Liver (tissue), 9 donors: ENCODE results near the gene RPL39L. TPM values are rescaled to one million over a fixed set of nuclear protein-coding genes. Genes with fewer than 3 reads are reported as not detected.

ENCODE experiments used
- DNase-seq: peaks from one replicate; pipeline ENCODE4 v3.0.0-alpha.2; 2017; ENCODE audit warnings: low spot score
- H3K27ac ChIP-seq, 2 donors: one replicate each; pipeline ENCODE4 v1.7.0; 2013; ENCODE audit warnings: inconsistent platforms in 2 of 2, low read length in 2 of 2, control low read depth in 1 of 2, low read depth in 1 of 2, mild to moderate bottlenecking in 1 of 2
- H3K27me3 ChIP-seq, 4 donors: one replicate each; pipeline versions ENCODE4 v1.6.1 to v1.7.0; 2013; ENCODE audit warnings: low read length in 3 of 4, inconsistent platforms in 1 of 4, mild to moderate bottlenecking in 1 of 4, moderate library complexity in 1 of 4; ENCODE audit not compliant: control insufficient read depth in 4 of 4, insufficient read depth in 4 of 4
- H3K36me3 ChIP-seq, 4 donors: one replicate each; pipeline versions ENCODE4 v1.6.1 to v1.7.0; 2013; ENCODE audit warnings: low read length in 3 of 4, mild to moderate bottlenecking in 3 of 4, low read depth in 1 of 4, moderate library complexity in 1 of 4; ENCODE audit not compliant: control insufficient read depth in 4 of 4, insufficient read depth in 3 of 4
- H3K4me1 ChIP-seq, 4 donors: one replicate each; pipeline versions ENCODE4 v1.6.1 to v1.7.0; 2013; ENCODE audit warnings: low read length in 3 of 4, mild to moderate bottlenecking in 3 of 4, moderate library complexity in 1 of 4; ENCODE audit not compliant: control insufficient read depth in 4 of 4, insufficient read depth in 4 of 4
- H3K4me3 ChIP-seq, 3 donors: one replicate each; pipeline versions ENCODE4 v1.6.1 to v1.7.0; 2013; ENCODE audit warnings: low read length in 3 of 3, control low read depth in 1 of 3, low read depth in 1 of 3, mild to moderate bottlenecking in 1 of 3
- H3K9ac ChIP-seq, 2 donors: one replicate each; pipeline ENCODE4 v1.7.0; 2013; ENCODE audit warnings: low read length in 2 of 2, mild to moderate bottlenecking in 2 of 2, moderate library complexity in 2 of 2, control low read depth in 1 of 2, low read depth in 1 of 2
- H3K9me3 ChIP-seq, 4 donors: one replicate each; pipeline versions ENCODE4 v1.6.1 to v1.7.0; 2013; ENCODE audit warnings: low read length in 3 of 4; ENCODE audit not compliant: control insufficient read depth in 4 of 4
- ATF3 ChIP-seq: IDR thresholded peaks from 2 replicates; pipeline ENCODE4 v1.6.1; 2016; ENCODE audit warnings: antibody characterized with exemption
- CTCF ChIP-seq: fragments of 150-350 bp; IDR thresholded peaks from 2 replicates; pipeline ENCODE4 v1.5.1; 2017; ENCODE audit warnings: improper control_type of control experiment, low read depth, low read length; ENCODE audit not compliant: missing input control
- EGR1 ChIP-seq, 2 donors: IDR thresholded peaks; 2 replicates each; pipeline ENCODE4 v1.6.1; 2016 to 2018; ENCODE audit warnings: antibody characterized with exemption in 2 of 2, low read depth in 2 of 2
- FOXA1 ChIP-seq: IDR thresholded peaks from 2 replicates; pipeline ENCODE4 v1.6.1; 2016; ENCODE audit warnings: antibody characterized with exemption
- FOXA2 ChIP-seq: IDR thresholded peaks from 2 replicates; pipeline ENCODE4 v1.6.1; 2016; ENCODE audit warnings: antibody characterized with exemption
- GABPA ChIP-seq, 2 donors: IDR thresholded peaks in 1 of 2; conservative IDR thresholded peaks in 1 of 2; 2 replicates each; pipeline ENCODE4 v1.6.1; 2016; ENCODE audit warnings: antibody characterized with exemption in 2 of 2, mild to moderate bottlenecking in 1 of 2, moderate library complexity in 1 of 2
- HNF4A ChIP-seq, 2 donors: conservative IDR thresholded peaks; 2 replicates each; pipeline ENCODE4 v1.6.1; 2016; ENCODE audit warnings: antibody characterized with exemption in 2 of 2, mild to moderate bottlenecking in 2 of 2
- HNF4G ChIP-seq: IDR thresholded peaks from 2 replicates; pipeline ENCODE4 v1.6.1; 2016; ENCODE audit warnings: antibody characterized with exemption
- JUND ChIP-seq, 2 donors: IDR thresholded peaks; 2 replicates each; pipeline ENCODE4 v1.6.1; 2016; ENCODE audit warnings: antibody characterized with exemption in 2 of 2
- MAX ChIP-seq: IDR thresholded peaks from 2 replicates; pipeline ENCODE4 v1.6.1; 2016; ENCODE audit warnings: antibody characterized with exemption
- NR2F2 ChIP-seq: IDR thresholded peaks from 2 replicates; pipeline ENCODE4 v1.6.1; 2016; ENCODE audit warnings: antibody characterized with exemption
- RAD21 ChIP-seq, 2 donors: IDR thresholded peaks; 2 replicates each; pipeline ENCODE4 v1.6.1; 2016; ENCODE audit warnings: antibody characterized with exemption in 2 of 2, mild to moderate bottlenecking in 2 of 2
- REST ChIP-seq: IDR thresholded peaks from 2 replicates; pipeline ENCODE4 v1.6.1; 2016; ENCODE audit warnings: antibody characterized with exemption, mild to moderate bottlenecking
- RXRA ChIP-seq, 2 donors: IDR thresholded peaks; 2 replicates each; pipeline ENCODE4 v1.6.1; 2017 to 2018; ENCODE audit warnings: antibody characterized with exemption in 2 of 2, mild to moderate bottlenecking in 1 of 2
- SP1 ChIP-seq: IDR thresholded peaks from 2 replicates; pipeline ENCODE4 v1.6.1; 2018; ENCODE audit warnings: antibody characterized with exemption, mild to moderate bottlenecking
- TAF1 ChIP-seq: conservative IDR thresholded peaks from 2 replicates; pipeline ENCODE4 v1.6.1; 2016; ENCODE audit warnings: antibody characterized with exemption, mild to moderate bottlenecking
- YY1 ChIP-seq: IDR thresholded peaks from 2 replicates; pipeline ENCODE4 v1.6.1; 2016; ENCODE audit warnings: antibody characterized with exemption, mild to moderate bottlenecking
- ZBTB33 ChIP-seq: IDR thresholded peaks from 2 replicates; pipeline ENCODE4 v1.6.1; 2016; ENCODE audit warnings: antibody characterized with exemption
- WGBS: extraction: QIAGEN DNeasy Blood & Tissue Kit; methylation state at CpG from one replicate; pipeline ENCODE4 v1.1.7; 2013; 5-methylcytosine and 5-hydroxymethylcytosine counted together
- polyA plus RNA-seq, 2 donors: library from polyadenylated mRNA; stranded (reverse) in 1 of 2; unstranded in 1 of 2; fragments of 200-250 nt in 1 of 2; fragments of >200 nt in 1 of 2; fragmentation: Nextera tagmentation in 1 of 2; extraction: Ambion mirVana in 1 of 2; gene quantifications; one replicate each; pipeline versions ENCODE4 v1.2.1 to v1.2.3, GENCODE V29; 2013 to 2015
- total RNA-seq, 2 donors: library from RNA; depleted of rRNA; stranded (reverse); fragments of >200 nt; gene quantifications; one replicate each; pipeline ENCODE4 v1.2.3, GENCODE V29; 2014
- donor health status: healthy.
- donor health status: healthy.
- donor health status: healthy.
- donor health status: healthy.
- donor health status: healthy.

Gene RPL39L
- total and polyA plus RNA-seq, 4 donors = 1.1 to 6.6 (median 4.2) TPM

- Histone ChIP-seq H3K4me1 (peaks cover 0 to 3% (median under 1%) of the 10 kb centered on the region in 4 donors), H3K4me3 (no peak overlapping the region), H3K36me3 (no peaks in the 10 kb centered on the region), H3K27ac (no peak overlapping the region), H3K9ac (no peak overlapping the region), H3K27me3 (no peaks in the 10 kb centered on the region), H3K9me3 (no peaks in the 10 kb centered on the region)
- no peak for DNase-seq
- no peak for TF ChIP-seq REST
- TF ChIP-seq YY1 = no peak
- TF ChIP-seq ATF3 = no peak
- no peak for TF ChIP-seq HNF4A (conservative IDR thresholded peaks at IDR 0.05)
- TF ChIP-seq FOXA2 = no peak
- no peak for TF ChIP-seq NR2F2
- no peak for TF ChIP-seq EGR1 (IDR thresholded peaks at IDR 0.05; ENCODE audit: low read depth in 2 of 2)
- TF ChIP-seq GABPA (IDR thresholded peaks at IDR 0.05 in 1 of 2, conservative IDR thresholded peaks at IDR 0.05 in 1 of 2) = no peak
- TF ChIP-seq RXRA (IDR thresholded peaks at IDR 0.05) = no peak
- no peak for TF ChIP-seq RAD21 (IDR thresholded peaks at IDR 0.05)
- no peak for TF ChIP-seq JUND (IDR thresholded peaks at IDR 0.05)
- TF ChIP-seq HNF4G = no peak
- TF ChIP-seq TAF1 = no peak
- TF ChIP-seq SP1 = no peak
- TF ChIP-seq ZBTB33 = no peak
- TF ChIP-seq CTCF = no peak
- no peak for TF ChIP-seq MAX
- no peak for TF ChIP-seq FOXA1
- 93% methylated on average over 8 of the region's 8 CpGs for WGBS
These were observed 27.5 kb upstream of the RPL39L start for GRCh38 chr3:187166750-187167149.
